K562 (cell line): ENCODE results near the gene PGA3. TPM values are rescaled to one million over a fixed set of nuclear protein-coding genes. Genes with fewer than 3 reads are reported as not detected.
A peak's percentile ranks its signal among the peaks of the same experiment; 100 is the strongest.

ENCODE experiments used
- ATAC-seq: fragments of 200-7000 bp; cut with Tn5 transposase; 3 replicates; pipeline ENCODE4 v1.9.1; 2020; ENCODE audit warnings: moderate library complexity
- BruUV-seq: library from RNA; stranded (reverse); fragments of 400-500 nt; replicated peaks from 2 replicates; lab custom pipeline; 2021; lab: Mats Ljungman, UMichigan
- CTCF ChIA-PET: fragments of 300-600 bp; formaldehyde crosslinking; extraction: SDS; loops from one replicate; lab custom pipeline; 2021; ENCODE audit warnings: low intra/inter-chr PET ratio; lab: Yijun Ruan, JAX
- POLR2A ChIA-PET: fragments of 300-600, 350-650 bp; sonication (Branson Sonifier 250); formaldehyde crosslinking; extraction: SDS; loops from one replicate; lab custom pipeline; 2021; ENCODE audit warnings: antibody characterized with exemption, inconsistent platforms; lab: Yijun Ruan, JAX
- DNase-seq, 4 experiments: peaks; one replicate each; pipeline versions ENCODE4 v3.0.0 to v3.0.0-alpha.2; 2011 to 2018; ENCODE audit warnings: low spot score in 3 of 4, mixed read lengths in 3 of 4; ENCODE audit errors: extremely low read depth in 1 of 4
- FAIRE-seq: peaks from 2 replicates; lab custom pipeline; 2011; peaks lifted over from hg19 to GRCh38; lab: Jason Lieb, UNC
- H2AFZ ChIP-seq: 2 replicates; pipeline ENCODE4 v1.6.0; 2011; ENCODE audit warnings: low read depth, low read length, control low read depth, inconsistent platforms
- H3K27ac ChIP-seq: fragments of 200-600 bp; 3 replicates; pipeline ENCODE4 v1.8.0; 2011; ENCODE audit warnings: low read depth, mild to moderate bottlenecking, control low read depth, inconsistent platforms, low read length, moderate library complexity, mixed read lengths; ENCODE audit errors: extremely low read depth
- H3K27me3 ChIP-seq, 2 experiments: fragments of 300-600 bp in 1 of 2; 2 replicates in 1 of 2; 3 replicates in 1 of 2; pipeline versions ENCODE4 v1.6.0 to v1.8.0; 2011; ENCODE audit warnings: inconsistent platforms in 2 of 2, low read length in 2 of 2, mild to moderate bottlenecking in 1 of 2, mixed read lengths in 1 of 2, moderate library complexity in 1 of 2; ENCODE audit not compliant: control insufficient read depth in 2 of 2, insufficient read depth in 2 of 2
- H3K36me3 ChIP-seq: fragments of 300-600 bp; 3 replicates; pipeline ENCODE4 v1.8.0; 2011; ENCODE audit warnings: mild to moderate bottlenecking, low read length, inconsistent platforms; ENCODE audit not compliant: control insufficient read depth, insufficient read depth
- H3K4me1 ChIP-seq, 2 experiments: fragments of 200-600 bp in 1 of 2; replicated peaks in 1 of 2; 2 replicates in 1 of 2; 3 replicates in 1 of 2; pipeline versions ENCODE4 v1.5.1 to v1.8.0; 2011; ENCODE audit warnings: inconsistent platforms in 2 of 2, low read length in 2 of 2, mild to moderate bottlenecking in 1 of 2, mixed read lengths in 1 of 2, moderate library complexity in 1 of 2; ENCODE audit not compliant: control insufficient read depth in 2 of 2, insufficient read depth in 2 of 2
- H3K4me2 ChIP-seq: 2 replicates; pipeline ENCODE4 v1.6.1; 2011; ENCODE audit warnings: low read length, control low read depth, inconsistent platforms, mixed read lengths; ENCODE audit not compliant: insufficient read depth
- H3K4me3 ChIP-seq: fragments of 200-600 bp; sonication (generic), shearing (Covaris generic); 2 replicates; pipeline ENCODE4 v1.5.1; 2016; ENCODE audit warnings: control low read depth, inconsistent platforms
- H3K79me2 ChIP-seq: fragments of 200-600 bp; 3 replicates; pipeline ENCODE4 v1.8.0; 2011; ENCODE audit warnings: low read length, inconsistent platforms; ENCODE audit not compliant: control insufficient read depth, insufficient read depth
- H3K9ac ChIP-seq, 2 experiments: 2 replicates each; pipeline versions ENCODE4 v1.6.0 to v1.6.1; 2011; ENCODE audit warnings: low read depth in 2 of 2, low read length in 2 of 2, control low read depth in 1 of 2, inconsistent platforms in 1 of 2, mild to moderate bottlenecking in 1 of 2, mixed read lengths in 1 of 2; ENCODE audit not compliant: insufficient read depth in 1 of 2
- H3K9me1 ChIP-seq: one replicate; pipeline ENCODE4 v1.6.0; 2011; ENCODE audit warnings: inconsistent platforms, mild to moderate bottlenecking, low read length, moderate library complexity; ENCODE audit not compliant: control insufficient read depth, insufficient read depth
- H3K9me3 ChIP-seq: replicated peaks from 2 replicates; pipeline ENCODE4 v1.5.1; 2011; ENCODE audit warnings: low read depth, low read length, inconsistent platforms; ENCODE audit not compliant: control insufficient read depth, insufficient read depth
- H4K20me1 ChIP-seq: replicated peaks from 2 replicates; pipeline ENCODE4 v1.6.1; 2011; ENCODE audit warnings: low read length, inconsistent platforms, mixed read lengths; ENCODE audit not compliant: control insufficient read depth, insufficient read depth
- BMI1 ChIP-seq: fragments of 150-350 bp; IDR thresholded peaks from 2 replicates; pipeline ENCODE4 v1.6.1; 2014; ENCODE audit warnings: low read length
- CBFB ChIP-seq: sonication (generic); formaldehyde crosslinking; IDR thresholded peaks from 2 replicates; pipeline ENCODE4 v1.4.0; 2020; ENCODE audit warnings: mild to moderate bottlenecking, missing genetic modification reagents
- EGR1 ChIP-seq: fragments of 450-650 bp; conservative IDR thresholded peaks from 2 replicates; pipeline ENCODE4 v1.6.1; 2017; ENCODE audit warnings: mild to moderate bottlenecking
- L3MBTL2 ChIP-seq: fragments of 450-650 bp; IDR thresholded peaks from 2 replicates; pipeline ENCODE4 v1.6.1; 2016; ENCODE audit warnings: mild to moderate bottlenecking, moderate library complexity
- MCM3 ChIP-seq: fragments of 450-650 bp; IDR thresholded peaks from 2 replicates; pipeline ENCODE4 v1.6.1; 2016
- MED1 ChIP-seq: sonication (generic); formaldehyde crosslinking; IDR thresholded peaks from 2 replicates; pipeline ENCODE4 v1.8.1; 2023; ENCODE audit warnings: missing genetic modification reagents, borderline replicate concordance
- NR2F6 ChIP-seq: fragments of 450-650 bp; formaldehyde crosslinking; IDR thresholded peaks from 2 replicates; pipeline ENCODE4 v1.4.0; 2020; ENCODE audit warnings: mild to moderate bottlenecking
- PURB ChIP-seq: sonication (generic); formaldehyde crosslinking; IDR thresholded peaks from 2 replicates; pipeline ENCODE4 v1.9.0; 2021; ENCODE audit warnings: low read depth, mild to moderate bottlenecking, missing genetic modification reagents
- RUNX1 ChIP-seq: sonication (generic); IDR thresholded peaks from 2 replicates; pipeline ENCODE4 v1.6.1; 2016; ENCODE audit warnings: antibody characterized with exemption, low read depth
- SREBF1 ChIP-seq: fragments of 150-350 bp; IDR thresholded peaks from 2 replicates; pipeline ENCODE4 v1.6.1; 2014; ENCODE audit warnings: antibody characterized with exemption, low read depth, low read length, borderline replicate concordance
- ZNF134 ChIP-seq: fragments of 250-450 bp; sonication (Bioruptor Pico); conservative IDR thresholded peaks from 2 replicates; pipeline ENCODE4 v1.4.0; 2020
- ZNF3 ChIP-seq: fragments of 250-450 bp; sonication (Bioruptor Pico); IDR thresholded peaks from 2 replicates; pipeline ENCODE4 v1.5.0; 2021; ENCODE audit warnings: mild to moderate bottlenecking, moderate library complexity
- ZNF507 ChIP-seq: conservative IDR thresholded peaks from 2 replicates; pipeline ENCODE4 v1.6.1; 2017; ENCODE audit warnings: missing genetic modification characterization, missing compliant biosample characterization
- WGBS: fragments of 100-300 bp; shearing (Covaris generic); methylation state at CpG from one replicate; pipeline ENCODE4 v1.1.6; 2016; ENCODE audit warnings: low coverage, mixed read lengths; ENCODE audit not compliant: insufficient coverage; ENCODE audit errors: missing lambda C conversion rate; 5-methylcytosine and 5-hydroxymethylcytosine counted together
- in situ Hi-C: fragments of 300-500 bp; cut with MboI; formaldehyde crosslinking; loops from 4 replicates; pipeline ENCODE4 v1.15.0; 2018; ENCODE audit warnings: inconsistent platforms, mixed read lengths
- intact Hi-C: fragments of 100-400 bp; cut with micrococcal nuclease; formaldehyde crosslinking; loops from 2 replicates; pipeline ENCODE4 v1.14.2; 2022
- polyA plus RNA-seq, 8 experiments: library from polyadenylated mRNA; depleted of rRNA in 4 of 8; stranded (reverse) in 5 of 8; unstranded in 3 of 8; fragments of >200 nt; fragmentation: Nextera tagmentation in 2 of 8; fragmentation: Illumina TruSeq in 1 of 8; extraction: Ambion mirVana in 2 of 8; extraction: Trizol in 1 of 8; gene quantifications; 2 replicates each; pipeline versions ENCODE4 v1.2.1 to v1.2.3, GENCODE V29; 2011 to 2014; ENCODE audit warnings: inconsistent platforms in 1 of 8, missing spikeins in 1 of 8
- total RNA-seq, 7 experiments: library from RNA; depleted of rRNA in 6 of 7; stranded (reverse); fragments of >200 nt in 6 of 7; fragmentation: Illumina TruSeq in 2 of 7; extraction: Trizol in 2 of 7; gene quantifications; 2 replicates each; pipeline versions ENCODE4 v1.2.1 to v1.2.3, GENCODE V29; 2011 to 2021; ENCODE audit warnings: low replicate concordance in 1 of 7
- TF ChIP-seq, protein P1 (sequence below), 2 experiments: fragments of 450-650 bp; IDR thresholded peaks; 2 replicates each; pipeline ENCODE4 v1.6.1; 2016; ENCODE audit warnings: mild to moderate bottlenecking in 2 of 2, borderline replicate concordance in 1 of 2, low read depth in 1 of 2, moderate library complexity in 1 of 2
- TF ChIP-seq, protein P2 (sequence below): sonication (generic); IDR thresholded peaks from 2 replicates; pipeline ENCODE4 v1.6.1; 2016

Gene PGA3
- total and polyA plus RNA-seq, 9 of the 15 experiments (the other 6 are each of a cell fraction or from before 2014, with no cell fraction given) = 0.15 to 0.18 (median 0.18) TPM; not detected in 6

DNA sequence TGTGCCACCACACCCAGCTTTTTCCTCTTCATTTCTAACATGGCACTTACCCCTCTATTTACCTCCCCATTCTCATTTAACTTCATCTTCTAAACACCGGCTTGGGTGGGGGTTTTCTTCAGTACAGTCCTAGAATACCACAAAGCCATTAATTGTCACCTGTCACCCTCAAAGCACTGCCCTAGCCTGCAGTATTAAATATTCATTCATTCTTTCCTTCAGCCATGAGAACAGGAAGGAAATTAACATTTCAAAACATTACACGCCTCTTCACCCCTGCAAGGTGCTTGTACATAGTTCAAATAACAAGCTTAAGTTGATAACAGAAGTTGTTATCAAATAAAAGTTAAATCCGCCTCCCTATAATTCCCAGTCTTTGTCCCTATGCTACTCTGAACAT lies 31.4 kb upstream of the PGA3 start (continued):
- no peak for TF ChIP-seq EGR1

DNA sequence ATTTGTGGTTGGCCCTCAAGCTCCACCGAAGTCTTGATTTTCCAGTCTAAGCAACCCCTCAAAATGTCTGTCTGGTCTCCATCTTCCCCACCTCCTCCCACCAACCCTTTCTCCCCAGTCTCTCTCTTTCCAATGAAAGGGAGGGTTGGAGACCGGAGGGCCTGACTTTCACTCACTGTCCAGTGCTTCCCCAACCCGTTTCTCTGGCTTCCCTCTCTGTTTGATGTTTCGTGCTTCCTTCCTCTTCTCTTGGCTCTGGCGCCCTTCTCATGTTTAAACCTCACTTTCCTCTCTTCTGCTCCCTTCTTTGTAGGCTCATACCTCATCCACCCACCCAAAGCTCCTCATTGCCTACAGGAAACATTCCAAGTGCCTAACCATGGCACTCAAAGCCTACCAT lies 31.0 kb upstream of the PGA3 start:
- H3K36me3 ChIP-seq = no peaks in the 10 kb centered on the region
- peaks cover 0 to 2% of the 10 kb centered on the region in 2 experiments; a peak in 2 of 5 replicates for H3K4me1 ChIP-seq
- CTCF ChIA-PET = interaction anchor here (0.5 to 1.9 kb wide), 2 partner anchors 43 to 258 kb away, joined by 3 to 17 read pairs; no protein-coding TSS in a partner anchor
- POLR2A ChIA-PET = no interaction called here
- peak overlapping the region; percentile 44 for H2AFZ ChIP-seq
- peaks cover 5% of the 10 kb centered on the region; the same call in 1 of the 2 replicates for H3K9me3 ChIP-seq
- no peak overlapping the region for H3K9ac ChIP-seq
- intact Hi-C loops (no loop called here), in situ Hi-C loops (no loop called here)
- no TSS peak for BruUV-seq
- FAIRE-seq (no peak), DNase-seq (no peak), ATAC-seq (no peak)
- no peaks in the 10 kb centered on the region for H3K79me2 ChIP-seq
- no peak overlapping the region for H3K4me3 ChIP-seq
- no peak overlapping the region for H3K27ac ChIP-seq
- no peaks in the 10 kb centered on the region for H3K9me1 ChIP-seq
- peaks cover 26 to 37% of the 10 kb centered on the region in 2 experiments for H3K27me3 ChIP-seq
- H3K4me2 ChIP-seq = no peak overlapping the region
- WGBS = 16% methylated on average over 5 of the region's 5 CpGs
- no peaks in the 10 kb centered on the region for H4K20me1 ChIP-seq
- TF ChIP-seq, protein P1, sequence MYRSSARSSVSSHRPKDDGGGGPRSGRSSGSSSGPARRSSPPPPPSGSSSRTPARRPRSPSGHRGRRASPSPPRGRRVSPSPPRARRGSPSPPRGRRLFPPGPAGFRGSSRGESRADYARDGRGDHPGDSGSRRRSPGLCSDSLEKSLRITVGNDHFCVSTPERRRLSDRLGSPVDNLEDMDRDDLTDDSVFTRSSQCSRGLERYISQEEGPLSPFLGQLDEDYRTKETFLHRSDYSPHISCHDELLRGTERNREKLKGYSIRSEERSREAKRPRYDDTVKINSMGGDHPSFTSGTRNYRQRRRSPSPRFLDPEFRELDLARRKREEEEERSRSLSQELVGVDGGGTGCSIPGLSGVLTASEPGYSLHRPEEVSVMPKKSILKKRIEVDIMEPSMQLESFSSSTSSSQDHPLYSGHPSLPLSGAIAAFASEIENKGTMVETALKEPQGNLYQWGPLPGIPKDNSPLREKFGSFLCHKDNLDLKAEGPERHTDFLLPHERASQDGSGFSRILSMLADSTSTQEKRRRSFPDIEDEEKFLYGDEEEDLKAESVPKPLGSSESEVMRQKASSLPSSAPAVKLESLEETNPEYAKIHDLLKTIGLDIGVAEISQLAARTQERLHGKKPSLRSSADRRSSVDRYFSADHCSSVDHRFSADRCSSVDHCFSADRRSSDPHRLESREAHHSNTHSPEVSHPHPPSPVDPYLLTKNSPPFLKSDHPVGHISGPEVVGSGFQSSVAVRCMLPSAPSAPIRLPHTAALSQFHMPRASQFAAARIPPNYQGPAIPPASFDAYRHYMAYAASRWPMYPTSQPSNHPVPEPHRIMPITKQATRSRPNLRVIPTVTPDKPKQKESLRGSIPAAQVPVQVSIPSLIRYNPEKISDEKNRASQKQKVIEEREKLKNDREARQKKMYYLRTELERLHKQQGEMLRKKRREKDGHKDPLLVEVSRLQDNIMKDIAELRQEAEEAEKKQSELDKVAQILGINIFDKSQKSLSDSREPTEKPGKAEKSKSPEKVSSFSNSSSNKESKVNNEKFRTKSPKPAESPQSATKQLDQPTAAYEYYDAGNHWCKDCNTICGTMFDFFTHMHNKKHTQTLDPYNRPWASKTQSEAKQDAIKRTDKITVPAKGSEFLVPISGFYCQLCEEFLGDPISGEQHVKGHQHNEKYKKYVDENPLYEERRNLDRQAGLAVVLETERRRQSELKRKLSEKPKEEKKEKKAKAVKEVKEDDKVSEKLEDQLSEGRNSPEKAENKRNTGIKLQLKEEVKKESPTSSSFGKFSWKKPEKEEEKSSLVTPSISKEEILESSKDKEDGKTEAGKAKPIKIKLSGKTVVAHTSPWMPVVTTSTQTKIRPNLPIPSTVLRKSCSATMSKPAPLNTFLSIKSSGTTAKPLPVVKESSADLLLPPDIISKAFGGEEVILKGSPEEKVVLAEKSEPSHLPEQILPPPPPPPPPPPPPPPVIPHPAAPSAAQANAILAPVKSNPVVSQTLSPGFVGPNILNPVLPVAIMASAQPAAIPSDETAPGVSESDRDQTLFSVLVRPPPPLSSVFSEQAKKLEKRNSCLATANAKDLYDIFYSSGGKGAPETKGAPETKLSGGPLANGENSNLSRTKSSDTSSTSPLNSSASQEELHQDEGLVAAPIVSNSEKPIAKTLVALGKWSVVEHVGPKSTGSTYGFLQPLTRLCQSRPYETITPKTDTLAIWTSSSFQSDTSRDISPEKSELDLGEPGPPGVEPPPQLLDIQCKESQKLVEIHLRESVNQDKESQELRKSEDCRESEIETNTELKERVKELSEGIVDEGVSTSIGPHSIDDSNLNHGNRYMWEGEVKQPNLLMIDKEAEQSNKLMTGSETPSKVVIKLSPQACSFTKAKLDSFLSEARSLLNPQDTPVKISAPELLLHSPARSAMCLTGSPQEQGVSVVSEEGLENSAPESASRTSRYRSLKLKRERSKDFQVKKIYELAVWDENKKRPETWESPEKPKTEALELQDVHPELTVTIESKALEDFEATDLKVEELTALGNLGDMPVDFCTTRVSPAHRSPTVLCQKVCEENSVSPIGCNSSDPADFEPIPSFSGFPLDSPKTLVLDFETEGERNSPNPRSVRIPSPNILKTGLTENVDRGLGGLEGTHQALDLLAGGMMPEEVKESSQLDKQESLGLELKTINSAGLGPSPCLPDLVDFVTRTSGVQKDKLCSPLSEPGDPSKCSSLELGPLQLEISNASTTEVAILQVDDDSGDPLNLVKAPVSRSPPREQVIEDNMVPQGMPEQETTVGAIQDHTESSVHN (IDR thresholded peaks at IDR 0.05; ENCODE audit: borderline replicate concordance in 1 of 2, low read depth in 1 of 2) = no peak
- TF ChIP-seq NR2F6 (CRISPR knock-in tag) (no peak), MED1 (CRISPR knock-in tag) (no peak), ZNF134 (CRISPR knock-in tag) (no peak), BMI1 (no peak), RUNX1 (no peak), CBFB (no peak), MCM3 (no peak), L3MBTL2 (no peak), PURB (no peak), SREBF1 (no peak), ZNF3 (CRISPR knock-in tag) (no peak), ZNF507 (tag) (no peak)
- TF ChIP-seq, protein P2, sequence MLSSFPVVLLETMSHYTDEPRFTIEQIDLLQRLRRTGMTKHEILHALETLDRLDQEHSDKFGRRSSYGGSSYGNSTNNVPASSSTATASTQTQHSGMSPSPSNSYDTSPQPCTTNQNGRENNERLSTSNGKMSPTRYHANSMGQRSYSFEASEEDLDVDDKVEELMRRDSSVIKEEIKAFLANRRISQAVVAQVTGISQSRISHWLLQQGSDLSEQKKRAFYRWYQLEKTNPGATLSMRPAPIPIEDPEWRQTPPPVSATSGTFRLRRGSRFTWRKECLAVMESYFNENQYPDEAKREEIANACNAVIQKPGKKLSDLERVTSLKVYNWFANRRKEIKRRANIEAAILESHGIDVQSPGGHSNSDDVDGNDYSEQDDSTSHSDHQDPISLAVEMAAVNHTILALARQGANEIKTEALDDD = no peak
